Smooth muscle cell (in vitro differentiated cells): Measurements from ENCODE around the gene THAP10. TPM values are rescaled to one million over a fixed set of nuclear protein-coding genes. Genes with fewer than 3 reads are reported as not detected.

Experiments used
- DNase-seq: peaks from one replicate; lab custom pipeline; 2025; ENCODE audit not compliant: unreplicated experiment; lab: John Stamatoyannopoulos, UW
- H2AFZ ChIP-seq: fragments of 200-600 bp; sonication (generic); 2 replicates; pipeline ENCODE4 v1.6.0; 2016; ENCODE audit warnings: antibody characterized with exemption, low read depth, mild to moderate bottlenecking
- H3F3A ChIP-seq: fragments of 200-600 bp; sonication (generic); 2 replicates; pipeline ENCODE4 v1.6.0; 2017; ENCODE audit warnings: antibody characterized with exemption, low read depth
- H3K27ac ChIP-seq: fragments of 200-600 bp; sonication (generic); 2 replicates; pipeline ENCODE4 v1.5.1; 2016; ENCODE audit warnings: low read depth, mild to moderate bottlenecking
- H3K27me3 ChIP-seq: fragments of 200-600 bp; sonication (generic); 2 replicates; pipeline ENCODE4 v1.6.1; 2016; ENCODE audit warnings: low read depth, mild to moderate bottlenecking
- H3K36me3 ChIP-seq: fragments of 200-600 bp; sonication (generic); 2 replicates; pipeline ENCODE4 v1.5.1; 2016; ENCODE audit warnings: low read depth
- H3K4me1 ChIP-seq: fragments of 200-600 bp; sonication (generic); 2 replicates; pipeline ENCODE4 v1.5.1; 2016; ENCODE audit warnings: low read depth
- H3K4me2 ChIP-seq: fragments of 200-600 bp; sonication (generic); 2 replicates; pipeline ENCODE4 v1.6.0; 2016; ENCODE audit warnings: mild to moderate bottlenecking
- H3K4me3 ChIP-seq: fragments of 200-600 bp; sonication (generic); 2 replicates; pipeline ENCODE4 v1.5.1; 2016; ENCODE audit warnings: mild to moderate bottlenecking
- H3K79me2 ChIP-seq: fragments of 200-600 bp; sonication (generic); 2 replicates; pipeline ENCODE4 v1.6.0; 2016; ENCODE audit warnings: low read depth, mild to moderate bottlenecking
- H3K9ac ChIP-seq: fragments of 200-600 bp; sonication (generic); 2 replicates; pipeline ENCODE4 v1.6.0; 2016; ENCODE audit warnings: low read depth
- H3K9me3 ChIP-seq: fragments of 200-600 bp; sonication (generic); replicated peaks from 2 replicates; pipeline ENCODE4 v1.5.1; 2016; ENCODE audit warnings: low read depth
- H4K20me1 ChIP-seq: fragments of 200-600 bp; sonication (generic); 2 replicates; pipeline ENCODE4 v1.6.0; 2016; ENCODE audit warnings: low read depth
- WGBS: methylation state at CpG from one replicate; pipeline ENCODE4 v1.1.7; 2016; ENCODE audit warnings: low lambda C conversion rate; 5-methylcytosine and 5-hydroxymethylcytosine counted together
- polyA plus RNA-seq: library from polyadenylated mRNA; unstranded; fragments of >200 nt; fragmentation: Nextera tagmentation; extraction: Ambion mirVana; gene quantifications from 2 replicates; pipeline ENCODE4 v1.2.1, GENCODE V29; 2016
- total RNA-seq: library from RNA; depleted of rRNA; stranded (reverse); fragments of >200 nt; gene quantifications from 2 replicates; pipeline ENCODE4 v1.2.3, GENCODE V29; 2014
- TF ChIP-seq, protein P1 (sequence below): fragments of 200-600 bp; sonication (generic); IDR thresholded peaks from 2 replicates; pipeline ENCODE4 v1.5.1; 2017; ENCODE audit warnings: borderline replicate concordance, mild to moderate bottlenecking, antibody characterized with exemption; ENCODE audit not compliant: insufficient read depth, poor library complexity, severe bottlenecking

THAP10 gene
- total and polyA plus RNA-seq, 2 experiments from 2014 or later, result 2.0 to 2.1 TPM

DNA sequence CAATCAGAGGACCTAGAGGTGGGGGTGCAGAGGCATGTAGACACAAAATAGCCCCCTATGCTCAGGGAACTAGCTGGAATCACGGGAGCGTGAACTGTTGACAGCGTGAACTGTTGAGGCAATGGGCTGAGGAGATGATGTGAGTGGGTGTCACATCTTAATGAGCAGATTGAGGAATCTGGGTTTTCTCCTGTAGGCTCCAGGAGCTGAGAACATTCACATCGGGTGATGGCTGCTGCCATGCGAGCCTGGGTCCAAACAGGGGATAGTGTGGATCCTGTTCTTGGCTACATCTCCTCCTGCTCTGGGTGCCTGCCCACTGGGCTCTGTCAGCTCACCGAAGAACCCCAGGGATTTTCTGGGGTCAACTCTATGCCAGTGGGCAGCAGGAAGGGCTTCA lies 40.3 kb downstream of the THAP10 start:
- peaks cover 8% of the 10 kb centered on the region for H3K36me3 ChIP-seq
- H3K27me3 ChIP-seq, result no peaks in the 10 kb centered on the region
- TF ChIP-seq, protein P1, sequence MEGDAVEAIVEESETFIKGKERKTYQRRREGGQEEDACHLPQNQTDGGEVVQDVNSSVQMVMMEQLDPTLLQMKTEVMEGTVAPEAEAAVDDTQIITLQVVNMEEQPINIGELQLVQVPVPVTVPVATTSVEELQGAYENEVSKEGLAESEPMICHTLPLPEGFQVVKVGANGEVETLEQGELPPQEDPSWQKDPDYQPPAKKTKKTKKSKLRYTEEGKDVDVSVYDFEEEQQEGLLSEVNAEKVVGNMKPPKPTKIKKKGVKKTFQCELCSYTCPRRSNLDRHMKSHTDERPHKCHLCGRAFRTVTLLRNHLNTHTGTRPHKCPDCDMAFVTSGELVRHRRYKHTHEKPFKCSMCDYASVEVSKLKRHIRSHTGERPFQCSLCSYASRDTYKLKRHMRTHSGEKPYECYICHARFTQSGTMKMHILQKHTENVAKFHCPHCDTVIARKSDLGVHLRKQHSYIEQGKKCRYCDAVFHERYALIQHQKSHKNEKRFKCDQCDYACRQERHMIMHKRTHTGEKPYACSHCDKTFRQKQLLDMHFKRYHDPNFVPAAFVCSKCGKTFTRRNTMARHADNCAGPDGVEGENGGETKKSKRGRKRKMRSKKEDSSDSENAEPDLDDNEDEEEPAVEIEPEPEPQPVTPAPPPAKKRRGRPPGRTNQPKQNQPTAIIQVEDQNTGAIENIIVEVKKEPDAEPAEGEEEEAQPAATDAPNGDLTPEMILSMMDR, result no peak
- H4K20me1 ChIP-seq, result peaks cover 19% of the 10 kb centered on the region
- H3K4me1 ChIP-seq, result peaks cover 9% of the 10 kb centered on the region
- no peak for DNase-seq
- no peaks in the 10 kb centered on the region for H3F3A ChIP-seq
- no peak overlapping the region for H2AFZ ChIP-seq
- H3K4me2 ChIP-seq, result peak overlapping the region; percentile 88
- no peak overlapping the region for H3K4me3 ChIP-seq
- no peaks in the 10 kb centered on the region for H3K9me3 ChIP-seq
- H3K79me2 ChIP-seq, result peaks cover 53% of the 10 kb centered on the region
- peak overlapping the region; percentile 92 for H3K27ac ChIP-seq
- WGBS, result 95% methylated on average over 6 of the region's 6 CpGs
- peak overlapping the region; percentile 20 for H3K9ac ChIP-seq

DNA sequence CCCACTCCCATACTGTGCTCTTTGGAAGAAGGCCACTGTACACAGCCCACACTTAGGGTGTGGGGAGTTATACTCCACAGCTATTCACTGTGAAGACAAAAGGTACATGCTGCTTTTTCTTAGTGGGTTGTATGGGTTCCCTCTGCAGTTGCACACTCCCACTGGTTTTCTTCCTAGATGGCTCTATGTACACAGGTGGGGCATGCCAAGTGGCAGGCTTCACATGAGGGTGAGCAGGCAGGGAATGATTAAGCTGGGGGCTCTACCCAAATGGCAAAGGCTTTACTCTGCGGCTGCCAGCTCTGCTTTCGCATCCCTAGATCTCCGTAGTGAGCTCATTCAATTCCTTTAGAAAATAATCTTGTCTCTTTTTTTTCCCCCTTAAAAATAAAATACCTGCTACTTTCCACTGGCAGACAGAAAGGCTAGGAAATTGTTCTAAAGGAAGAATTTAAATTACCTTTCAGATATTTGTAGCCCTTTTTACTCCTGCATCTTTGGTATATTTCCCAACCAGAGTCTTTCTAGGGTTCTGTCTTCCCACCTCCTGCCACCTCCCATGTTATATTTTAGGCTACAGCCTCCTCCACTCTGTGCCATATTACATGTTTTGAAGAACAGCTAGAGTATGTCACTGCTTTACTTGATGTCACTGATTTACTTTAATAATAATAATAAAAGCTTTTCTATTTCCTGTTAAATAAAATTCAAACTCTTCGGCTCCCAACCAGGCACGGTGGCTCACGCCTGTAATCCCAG lies 46.5 kb downstream of the THAP10 start:
- H3K4me3 ChIP-seq, result no peak overlapping the region
- peaks cover 2% of the 10 kb centered on the region for H3K36me3 ChIP-seq
- TF ChIP-seq, protein P1, result no peak
- peaks cover 27% of the 10 kb centered on the region for H4K20me1 ChIP-seq
- no peaks in the 10 kb centered on the region for H3F3A ChIP-seq
- no peak overlapping the region for H3K4me2 ChIP-seq
- no peak overlapping the region for H3K9ac ChIP-seq
- 99% methylated on average over 6 of the region's 6 CpGs for WGBS
- H3K27ac ChIP-seq, result no peak overlapping the region
- H3K27me3 ChIP-seq, result no peaks in the 10 kb centered on the region
- no peak for DNase-seq
- no peaks in the 10 kb centered on the region for H3K9me3 ChIP-seq
- H2AFZ ChIP-seq, result no peak overlapping the region
- no peaks in the 10 kb centered on the region for H3K4me1 ChIP-seq
- H3K79me2 ChIP-seq, result peaks cover 83% of the 10 kb centered on the region

DNA sequence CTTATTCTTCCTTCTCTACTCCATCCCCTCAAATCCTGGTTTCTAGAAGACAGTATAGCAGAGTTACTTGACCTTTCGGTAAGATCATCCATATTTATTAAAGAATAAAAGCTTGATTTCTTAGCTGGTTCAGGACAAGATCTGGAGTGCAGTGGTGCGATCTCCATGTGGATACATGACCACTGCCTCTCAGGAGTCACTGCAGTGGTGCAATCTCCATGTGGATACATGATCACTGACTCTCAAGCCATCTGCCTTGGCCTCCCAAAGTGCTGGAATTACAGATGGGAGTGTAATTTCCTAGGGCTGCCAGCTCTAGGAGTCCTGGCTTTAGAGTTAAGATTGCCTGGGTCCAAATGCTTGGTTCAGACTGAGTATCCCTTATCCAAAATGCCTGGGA lies 54.8 kb downstream of the THAP10 start:
- Histone ChIP-seq H2AFZ (no peak overlapping the region), H3K27ac (no peak overlapping the region), H3K9me3 (no peaks in the 10 kb centered on the region), H3K36me3 (no peaks in the 10 kb centered on the region), H3F3A (no peaks in the 10 kb centered on the region), H3K9ac (no peak overlapping the region), H3K4me3 (no peak overlapping the region), H3K79me2 (peaks cover 19% of the 10 kb centered on the region), H3K27me3 (no peaks in the 10 kb centered on the region), H4K20me1 (peaks cover 7% of the 10 kb centered on the region), H3K4me2 (no peak overlapping the region), H3K4me1 (peaks cover 8% of the 10 kb centered on the region)
- TF ChIP-seq, protein P1, result no peak
- WGBS, result 97% methylated on average over 2 of the region's 2 CpGs
- no peak for DNase-seq

DNA sequence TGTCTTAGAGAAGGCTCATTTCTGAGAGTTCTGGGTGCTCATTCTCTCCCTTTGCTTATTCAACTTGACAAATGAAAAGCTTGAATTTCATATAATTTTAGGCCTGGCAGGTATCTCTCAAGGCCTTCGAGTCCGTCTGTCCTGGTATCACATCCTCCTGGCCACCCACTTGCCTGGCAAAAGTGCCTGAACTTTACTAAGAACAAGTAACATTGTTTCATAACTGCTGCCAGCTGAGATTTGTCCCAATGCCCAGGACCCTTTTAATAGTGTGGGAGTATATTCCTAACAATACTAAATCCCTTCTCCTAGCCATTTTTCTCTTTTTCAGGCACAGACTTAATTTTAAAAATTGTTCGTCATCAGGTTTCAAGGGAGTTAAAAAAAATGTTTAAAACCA lies 56.4 kb downstream of the THAP10 start:
- H3K4me3 ChIP-seq, result no peak overlapping the region
- TF ChIP-seq, protein P1, result no peak

More for the DNA sequence above, 56.4 kb downstream of the THAP10 start:
- no peak for DNase-seq
- no peak overlapping the region for H3K27ac ChIP-seq
- no peaks in the 10 kb centered on the region for H3K27me3 ChIP-seq
- H3F3A ChIP-seq, result no peaks in the 10 kb centered on the region
- H3K4me1 ChIP-seq, result peaks cover 8% of the 10 kb centered on the region
- no peak overlapping the region for H3K4me2 ChIP-seq
- H3K9me3 ChIP-seq, result no peaks in the 10 kb centered on the region
- peaks cover 7% of the 10 kb centered on the region for H4K20me1 ChIP-seq
- no peaks in the 10 kb centered on the region for H3K36me3 ChIP-seq
- H2AFZ ChIP-seq, result no peak overlapping the region
- no peak overlapping the region for H3K9ac ChIP-seq
- H3K79me2 ChIP-seq, result peaks cover 13% of the 10 kb centered on the region
- 97% methylated on average over 3 of the region's 3 CpGs for WGBS
